Left hindlimb (tissue), 1 donor: ENCODE data around the gene ARRDC3.
A peak's percentile ranks its signal among the peaks of the same experiment; 100 is the strongest.

ENCODE experiments used
- DNase-seq: peaks from one replicate; pipeline ENCODE4 v3.0.0-alpha.2; 2018

The ARRDC3 gene

GRCh38 chr5:91383956-91384300 lies 811 bp upstream of the ARRDC3 start:
- DNase-seq, result peak; percentile 53

- DNase-seq, result no peak
Measured at GRCh38 chr5:91382530-91383026, 539 bp downstream of the ARRDC3 start.

- peak; percentile 89 for DNase-seq
Measured at GRCh38 chr5:91381774-91382359, 1.2 kb downstream of the ARRDC3 start.

- no peak for DNase-seq
Measured at GRCh38 chr5:91381239-91381773, 1.8 kb downstream of the ARRDC3 start.

GRCh38 chr5:91380491-91381238 lies 2.5 kb downstream of the ARRDC3 start:
- DNase-seq, result peak; percentile 99

GRCh38 chr5:91379914-91380490 lies 3.1 kb downstream of the ARRDC3 start:
- peak; percentile 97 for DNase-seq

GRCh38 chr5:91379246-91379913 lies 3.7 kb downstream of the ARRDC3 start:
- no peak for DNase-seq

GRCh38 chr5:91378752-91379211 lies 4.3 kb downstream of the ARRDC3 start:
- DNase-seq, result no peak

GRCh38 chr5:91374893-91375520 lies 8.1 kb downstream of the ARRDC3 start:
- DNase-seq, result no peak

GRCh38 chr5:91373600-91373999 lies 9.5 kb downstream of the ARRDC3 start:
- DNase-seq, result no peak

GRCh38 chr5:91373006-91373405 lies 10.1 kb downstream of the ARRDC3 start:
- DNase-seq, result no peak

- no peak for DNase-seq
Measured at GRCh38 chr5:91369480-91369879, 13.6 kb downstream of the ARRDC3 start.

- DNase-seq, result no peak
Measured at GRCh38 chr5:91367908-91368648, 15.0 kb downstream of the ARRDC3 start.

- DNase-seq, result no peak
Measured at GRCh38 chr5:91367344-91367743, 15.8 kb downstream of the ARRDC3 start.

GRCh38 chr5:91366551-91366950 lies 16.6 kb downstream of the ARRDC3 start:
- DNase-seq, result no peak

GRCh38 chr5:91365498-91365897 lies 17.6 kb downstream of the ARRDC3 start:
- DNase-seq, result no peak

- DNase-seq, result no peak
Measured at GRCh38 chr5:91362935-91363334, 20.2 kb downstream of the ARRDC3 start.

GRCh38 chr5:91361790-91362189 lies 21.3 kb downstream of the ARRDC3 start:
- DNase-seq, result no peak

- no peak for DNase-seq
Measured at GRCh38 chr5:91361055-91361701, 21.9 kb downstream of the ARRDC3 start.

GRCh38 chr5:91359962-91360609 lies 23.0 kb downstream of the ARRDC3 start:
- DNase-seq, result no peak

GRCh38 chr5:91357806-91358205 lies 25.3 kb downstream of the ARRDC3 start:
- no peak for DNase-seq
